Gastroesophageal sphincter (tissue), 3 donors: ENCODE measurements around the gene ARAP1.

Experiments
- EP300 ChIP-seq: sonication (generic); formaldehyde crosslinking; IDR thresholded peaks from one replicate; pipeline ENCODE4 v1.6.1; 2017; ENCODE audit warnings: antibody characterized with exemption, mild to moderate bottlenecking
- POLR2A ChIP-seq, 2 donors: fragments of 450-650 bp; IDR thresholded peaks; one replicate each; pipeline ENCODE4 v1.6.1; 2017; ENCODE audit warnings: antibody characterized with exemption in 2 of 2, mild to moderate bottlenecking in 2 of 2, moderate library complexity in 1 of 2
- POLR2AphosphoS5 ChIP-seq: sonication (generic); formaldehyde crosslinking; IDR thresholded peaks from one replicate; pipeline ENCODE4 v1.6.1; 2017; ENCODE audit warnings: antibody characterized with exemption
- TF ChIP-seq, protein P1 (sequence below), 4 experiments: fragments of 200-600 bp in 2 of 4; fragments of 450-650 bp in 2 of 4; sonication (generic) in 1 of 4; IDR thresholded peaks; one replicate each; pipeline ENCODE4 v1.5.1; 2017 to 2019; ENCODE audit warnings: antibody characterized with exemption in 4 of 4, mild to moderate bottlenecking in 2 of 4, moderate library complexity in 2 of 4

- TF ChIP-seq POLR2A (IDR thresholded peaks at IDR 0.05), result no peak
- TF ChIP-seq POLR2AphosphoS5, result no peak
- TF ChIP-seq, protein P1, sequence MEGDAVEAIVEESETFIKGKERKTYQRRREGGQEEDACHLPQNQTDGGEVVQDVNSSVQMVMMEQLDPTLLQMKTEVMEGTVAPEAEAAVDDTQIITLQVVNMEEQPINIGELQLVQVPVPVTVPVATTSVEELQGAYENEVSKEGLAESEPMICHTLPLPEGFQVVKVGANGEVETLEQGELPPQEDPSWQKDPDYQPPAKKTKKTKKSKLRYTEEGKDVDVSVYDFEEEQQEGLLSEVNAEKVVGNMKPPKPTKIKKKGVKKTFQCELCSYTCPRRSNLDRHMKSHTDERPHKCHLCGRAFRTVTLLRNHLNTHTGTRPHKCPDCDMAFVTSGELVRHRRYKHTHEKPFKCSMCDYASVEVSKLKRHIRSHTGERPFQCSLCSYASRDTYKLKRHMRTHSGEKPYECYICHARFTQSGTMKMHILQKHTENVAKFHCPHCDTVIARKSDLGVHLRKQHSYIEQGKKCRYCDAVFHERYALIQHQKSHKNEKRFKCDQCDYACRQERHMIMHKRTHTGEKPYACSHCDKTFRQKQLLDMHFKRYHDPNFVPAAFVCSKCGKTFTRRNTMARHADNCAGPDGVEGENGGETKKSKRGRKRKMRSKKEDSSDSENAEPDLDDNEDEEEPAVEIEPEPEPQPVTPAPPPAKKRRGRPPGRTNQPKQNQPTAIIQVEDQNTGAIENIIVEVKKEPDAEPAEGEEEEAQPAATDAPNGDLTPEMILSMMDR (IDR thresholded peaks at IDR 0.05), result no peak
- TF ChIP-seq EP300, result no peak
These were observed 15.6 kb downstream of the ARAP1 start for GRCh38 chr11:72736452-72737069.
